ENCODE measurements around the gene SAPCD2.

DNA sequence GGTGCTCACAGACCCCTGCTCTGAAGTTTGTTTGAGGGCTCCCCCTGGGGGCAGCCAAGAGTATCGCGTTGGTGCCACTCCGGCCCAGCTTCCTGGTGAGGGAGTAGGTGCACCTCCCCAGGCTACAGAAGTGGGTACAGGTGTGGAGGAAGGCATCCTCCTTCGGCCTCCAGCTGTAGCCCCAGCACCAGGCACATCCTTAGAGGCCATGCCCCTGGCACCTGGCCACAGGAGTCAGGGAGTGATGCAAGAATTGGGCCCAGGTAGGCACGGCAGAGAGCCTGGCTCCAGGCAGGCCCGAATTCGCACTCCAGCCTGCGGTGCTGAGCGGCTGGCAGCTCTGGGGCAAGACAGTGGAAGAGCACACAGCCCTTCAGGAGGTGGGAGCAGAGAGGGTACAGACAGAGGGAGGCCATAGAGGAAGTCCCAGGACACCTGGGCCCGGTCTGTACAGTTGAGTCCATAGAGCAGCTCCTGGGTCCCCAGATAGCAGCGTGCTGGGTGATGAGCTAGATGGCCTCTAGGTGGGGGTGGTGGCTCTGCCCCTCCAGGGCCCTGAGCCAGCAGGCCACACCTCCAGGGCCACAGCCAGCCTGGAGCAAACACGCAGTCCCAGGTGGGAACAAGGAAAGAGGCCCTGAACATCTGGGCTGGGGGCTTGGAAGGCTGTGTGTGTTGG lies 2.4 kb downstream of the SAPCD2 start:
- TF ChIP-seq, protein P1, sequence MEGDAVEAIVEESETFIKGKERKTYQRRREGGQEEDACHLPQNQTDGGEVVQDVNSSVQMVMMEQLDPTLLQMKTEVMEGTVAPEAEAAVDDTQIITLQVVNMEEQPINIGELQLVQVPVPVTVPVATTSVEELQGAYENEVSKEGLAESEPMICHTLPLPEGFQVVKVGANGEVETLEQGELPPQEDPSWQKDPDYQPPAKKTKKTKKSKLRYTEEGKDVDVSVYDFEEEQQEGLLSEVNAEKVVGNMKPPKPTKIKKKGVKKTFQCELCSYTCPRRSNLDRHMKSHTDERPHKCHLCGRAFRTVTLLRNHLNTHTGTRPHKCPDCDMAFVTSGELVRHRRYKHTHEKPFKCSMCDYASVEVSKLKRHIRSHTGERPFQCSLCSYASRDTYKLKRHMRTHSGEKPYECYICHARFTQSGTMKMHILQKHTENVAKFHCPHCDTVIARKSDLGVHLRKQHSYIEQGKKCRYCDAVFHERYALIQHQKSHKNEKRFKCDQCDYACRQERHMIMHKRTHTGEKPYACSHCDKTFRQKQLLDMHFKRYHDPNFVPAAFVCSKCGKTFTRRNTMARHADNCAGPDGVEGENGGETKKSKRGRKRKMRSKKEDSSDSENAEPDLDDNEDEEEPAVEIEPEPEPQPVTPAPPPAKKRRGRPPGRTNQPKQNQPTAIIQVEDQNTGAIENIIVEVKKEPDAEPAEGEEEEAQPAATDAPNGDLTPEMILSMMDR (IDR thresholded peaks at IDR 0.05), result peak; percentile 76 to 81 (median 78)
- no peak for TF ChIP-seq POLR2A (IDR thresholded peaks at IDR 0.05)

Data from right lobe of liver (tissue), 4 donors.